Measurements from ENCODE around the gene MAN1B1. TPM values are rescaled to one million over a fixed set of nuclear protein-coding genes. Genes with fewer than 3 reads are reported as not detected.

MAN1B1 gene
- total RNA-seq, 1 donor from 2014 or later: 109 TPM

GRCh38 chr9:137044502-137045177 lies 42.1 kb upstream of the MAN1B1 start:
- no peak for DNase-seq (ENCODE audit: extremely low spot score, unreplicated experiment)
- H3K36me3 Mint-ChIP-seq (ENCODE audit: unreplicated experiment): no peaks in the 10 kb centered on the region
- peaks cover 10% of the 10 kb centered on the region for H3K4me1 Mint-ChIP-seq (ENCODE audit: unreplicated experiment)
- H3K27me3 Mint-ChIP-seq (ENCODE audit: unreplicated experiment): peaks cover 9% of the 10 kb centered on the region
- TF ChIP-seq, protein P1, sequence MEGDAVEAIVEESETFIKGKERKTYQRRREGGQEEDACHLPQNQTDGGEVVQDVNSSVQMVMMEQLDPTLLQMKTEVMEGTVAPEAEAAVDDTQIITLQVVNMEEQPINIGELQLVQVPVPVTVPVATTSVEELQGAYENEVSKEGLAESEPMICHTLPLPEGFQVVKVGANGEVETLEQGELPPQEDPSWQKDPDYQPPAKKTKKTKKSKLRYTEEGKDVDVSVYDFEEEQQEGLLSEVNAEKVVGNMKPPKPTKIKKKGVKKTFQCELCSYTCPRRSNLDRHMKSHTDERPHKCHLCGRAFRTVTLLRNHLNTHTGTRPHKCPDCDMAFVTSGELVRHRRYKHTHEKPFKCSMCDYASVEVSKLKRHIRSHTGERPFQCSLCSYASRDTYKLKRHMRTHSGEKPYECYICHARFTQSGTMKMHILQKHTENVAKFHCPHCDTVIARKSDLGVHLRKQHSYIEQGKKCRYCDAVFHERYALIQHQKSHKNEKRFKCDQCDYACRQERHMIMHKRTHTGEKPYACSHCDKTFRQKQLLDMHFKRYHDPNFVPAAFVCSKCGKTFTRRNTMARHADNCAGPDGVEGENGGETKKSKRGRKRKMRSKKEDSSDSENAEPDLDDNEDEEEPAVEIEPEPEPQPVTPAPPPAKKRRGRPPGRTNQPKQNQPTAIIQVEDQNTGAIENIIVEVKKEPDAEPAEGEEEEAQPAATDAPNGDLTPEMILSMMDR (IDR thresholded peaks at IDR 0.05): no peak
- no peaks in the 10 kb centered on the region for H3K9me3 Mint-ChIP-seq (ENCODE audit: unreplicated experiment)
- H3K4me3 Mint-ChIP-seq (ENCODE audit: unreplicated experiment): peak overlapping the region; percentile 63
- no peak overlapping the region for H3K27ac Mint-ChIP-seq (ENCODE audit: unreplicated experiment)

GRCh38 chr9:137045294-137046087 lies 41.3 kb upstream of the MAN1B1 start:
- Mint-ChIP-seq H3K4me1 (ENCODE audit: unreplicated experiment) (peaks cover 10% of the 10 kb centered on the region), H3K36me3 (ENCODE audit: unreplicated experiment) (no peaks in the 10 kb centered on the region), H3K4me3 (ENCODE audit: unreplicated experiment) (peak overlapping the region; percentile 72), H3K9me3 (ENCODE audit: unreplicated experiment) (no peaks in the 10 kb centered on the region), H3K27me3 (ENCODE audit: unreplicated experiment) (peaks cover 13% of the 10 kb centered on the region), H3K27ac (ENCODE audit: unreplicated experiment) (no peak overlapping the region)
- no peak for DNase-seq (ENCODE audit: extremely low spot score, unreplicated experiment)
- TF ChIP-seq, protein P1 (IDR thresholded peaks at IDR 0.05): no peak

DNA sequence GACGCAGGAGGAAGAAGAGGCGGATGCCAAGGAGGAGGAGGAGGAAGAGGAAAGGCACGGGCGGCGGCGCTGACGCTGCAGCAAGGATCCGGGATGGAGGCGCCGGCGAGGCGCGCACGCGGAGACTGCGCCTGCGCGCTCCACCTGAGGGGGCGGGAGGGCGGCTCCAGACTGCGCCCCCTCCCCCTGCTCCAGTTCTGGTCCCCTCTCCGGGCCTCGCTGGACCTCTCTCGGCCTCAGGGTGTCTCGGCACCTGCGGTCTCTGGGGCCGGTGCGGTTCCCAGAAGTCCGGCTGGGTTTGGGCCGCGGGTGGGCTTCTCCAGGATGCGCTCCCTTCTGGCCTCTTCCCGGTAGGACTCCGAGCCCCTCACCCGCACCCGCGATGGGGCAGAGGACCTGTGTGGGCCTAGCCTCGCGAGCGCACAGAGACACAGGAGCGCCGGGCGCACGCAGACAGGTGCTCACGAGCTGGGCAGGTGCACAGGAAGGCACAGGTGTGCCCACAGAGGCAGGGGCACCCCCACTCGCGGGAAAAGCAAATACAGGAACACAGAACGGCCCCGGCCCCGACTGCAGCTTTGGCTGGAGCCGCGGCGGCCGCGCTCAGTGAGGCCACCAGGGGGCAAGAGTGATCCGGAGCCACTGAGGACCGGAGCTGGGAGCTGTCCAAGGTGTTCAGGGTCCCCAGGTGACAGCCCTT lies 40.5 kb upstream of the MAN1B1 start, which contains the start of gene NPDC1:
TSS of gene NPDC1 (minus strand) at position 90 of the 700 bp plus-strand sequence. CDS start 188 bp downstream, outside the sequence.
- TF ChIP-seq, protein P1 (IDR thresholded peaks at IDR 0.05): peak; percentile 89
- Mint-ChIP-seq H3K36me3 (ENCODE audit: unreplicated experiment) (no peaks in the 10 kb centered on the region), H3K4me3 (ENCODE audit: unreplicated experiment) (peak within 1 kb of the TSS; percentile 72), H3K27ac (ENCODE audit: unreplicated experiment) (no peak within 1 kb of the TSS), H3K9me3 (ENCODE audit: unreplicated experiment) (no peaks in the 10 kb centered on the region), H3K27me3 (ENCODE audit: unreplicated experiment) (peaks cover 13% of the 10 kb centered on the region), H3K4me1 (ENCODE audit: unreplicated experiment) (peaks cover 10% of the 10 kb centered on the region)
- peak; percentile 93 for DNase-seq (ENCODE audit: extremely low spot score, unreplicated experiment)

- DNase-seq (ENCODE audit: extremely low spot score, unreplicated experiment): no peak
- Mint-ChIP-seq H3K27ac (ENCODE audit: unreplicated experiment) (no peak overlapping the region), H3K4me3 (ENCODE audit: unreplicated experiment) (no peak overlapping the region), H3K4me1 (ENCODE audit: unreplicated experiment) (peaks cover 10% of the 10 kb centered on the region), H3K36me3 (ENCODE audit: unreplicated experiment) (no peaks in the 10 kb centered on the region), H3K27me3 (ENCODE audit: unreplicated experiment) (peaks cover 17% of the 10 kb centered on the region), H3K9me3 (ENCODE audit: unreplicated experiment) (no peaks in the 10 kb centered on the region)
- TF ChIP-seq, protein P1 (IDR thresholded peaks at IDR 0.05): no peak
These were observed 37.9 kb upstream of the MAN1B1 start for GRCh38 chr9:137048655-137049543.
